Fibroblast of skin of abdomen (primary cell): ENCODE measurements around the gene RBM39. TPM values are rescaled to one million over a fixed set of nuclear protein-coding genes. Genes with fewer than 3 reads are reported as not detected.
"Not testable (repeated sequence)": the region's sequence is repeated elsewhere in the genome, so short reads cannot be mapped to it uniquely, and the experiment has no call there.

Experiments used
- DNase-seq: peaks from one replicate; pipeline ENCODE4 v3.0.0-alpha.2; 2013
- polyA plus RNA-seq, 2 experiments: library from polyadenylated mRNA; unstranded; fragments of 120-200 nt; gene quantifications; one replicate each; pipeline ENCODE4 v1.2.1, GENCODE V29; 2013; ENCODE audit not compliant: insufficient read length in 2 of 2

RBM39 gene
- polyA plus RNA-seq (2013, experiment 1 of 2; ENCODE audit: insufficient read length): 225 TPM
- 189 TPM for polyA plus RNA-seq (2013, experiment 2 of 2; ENCODE audit: insufficient read length)

DNA sequence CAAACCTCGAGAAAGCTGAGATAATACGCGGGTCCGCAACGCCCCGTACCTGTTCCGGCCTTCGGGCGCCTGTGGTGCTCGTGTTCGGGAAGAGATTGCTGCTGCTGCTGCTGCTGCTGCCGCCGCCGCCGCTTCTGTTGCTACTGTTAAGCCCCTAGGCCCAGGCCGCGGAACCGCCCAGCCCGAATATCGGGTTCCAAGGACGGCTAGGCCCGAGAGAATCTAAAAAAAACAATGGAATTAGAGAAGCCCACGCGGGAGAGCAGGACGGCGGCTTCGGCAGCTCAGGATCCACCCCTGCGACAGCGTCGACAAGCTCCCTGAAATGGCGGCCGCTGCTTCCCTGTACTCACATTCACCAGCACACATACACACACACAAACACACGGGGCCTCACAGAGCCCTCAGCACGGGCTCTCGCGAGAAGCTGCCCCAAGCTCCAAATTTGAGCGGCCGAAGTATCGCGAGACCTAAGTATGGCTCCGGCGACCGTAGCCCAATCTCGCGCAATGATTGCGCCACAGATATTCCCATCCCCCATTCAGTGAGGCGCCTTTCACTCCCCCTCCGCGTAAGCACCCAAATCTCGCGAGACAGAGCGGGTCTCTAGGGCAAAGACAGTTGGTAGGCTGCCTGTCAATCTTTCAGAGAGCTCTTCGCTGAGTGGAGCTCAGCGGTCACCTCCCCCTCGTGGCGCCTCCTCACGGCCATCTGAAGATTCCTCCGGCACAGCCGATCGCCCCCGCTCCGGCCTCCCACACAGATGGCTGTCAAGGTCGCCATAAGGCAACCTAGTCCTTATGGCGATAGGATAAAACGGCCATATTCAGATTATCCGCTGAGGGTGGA, at the start of gene RBM39:
TSS of gene RBM39 (minus strand) at position 369 of the 849 bp plus-strand sequence. CDS start 1,386 bp downstream, outside the sequence.
- DNase-seq: peak; percentile 100

DNA sequence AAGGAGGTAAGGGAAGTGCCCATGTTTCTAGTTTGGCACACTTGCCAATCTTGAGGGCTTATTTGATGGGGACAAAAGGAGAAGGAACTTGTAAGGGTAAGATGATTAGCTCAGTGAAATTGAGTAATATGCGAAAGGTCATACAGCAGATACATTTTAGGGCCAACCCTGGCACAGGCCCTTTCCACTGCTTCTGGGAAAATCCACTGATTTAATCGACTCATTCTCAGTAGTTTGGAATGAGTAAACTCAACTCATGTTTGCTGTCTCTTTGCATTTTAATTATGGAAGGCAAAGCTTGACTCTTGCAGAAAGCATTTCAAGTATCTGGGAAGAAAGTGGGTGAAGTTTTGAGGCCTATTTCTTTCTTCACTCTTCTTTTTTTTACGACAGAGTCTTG, 49.8 kb upstream of the RBM39 start:
- peak; percentile 83 for DNase-seq

DNA sequence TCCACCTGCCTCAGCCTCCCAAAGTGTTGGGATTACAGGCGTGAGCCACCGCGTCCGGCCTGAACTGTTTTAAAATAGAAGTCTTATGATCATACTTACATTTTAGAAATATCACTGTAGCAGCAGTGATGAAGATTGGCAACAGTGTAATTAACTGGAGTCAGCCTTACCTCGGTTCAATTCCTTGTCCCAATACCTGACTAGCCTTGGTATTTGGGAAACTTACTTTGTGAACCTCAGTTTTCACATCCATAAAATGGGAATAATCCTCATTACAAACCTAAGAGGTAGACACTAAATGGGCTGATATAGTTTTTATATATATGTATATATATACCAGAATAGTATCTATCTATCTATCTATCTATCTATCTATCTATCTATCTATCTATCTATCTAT, 49.0 kb upstream of the RBM39 start:
- no peak for DNase-seq

DNA sequence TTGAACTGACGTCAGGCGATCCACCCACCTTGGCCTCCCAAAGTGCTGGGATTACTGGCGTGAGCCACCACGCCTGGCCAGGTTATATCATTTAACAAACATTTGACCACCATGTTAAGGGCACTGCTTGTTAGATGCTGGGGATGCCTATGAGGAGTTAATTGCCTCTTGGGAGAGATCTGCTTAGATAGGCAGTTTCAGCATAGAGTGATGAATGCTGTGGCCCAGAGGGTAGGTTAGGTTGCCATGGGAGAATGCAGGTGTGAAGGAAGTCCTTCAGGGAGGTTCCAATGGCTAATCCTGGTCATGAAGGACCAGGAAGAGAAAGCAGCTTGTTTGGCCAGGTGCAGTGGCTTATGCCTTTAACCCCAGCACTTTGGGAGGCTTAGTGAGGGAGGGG, 46.7 kb upstream of the RBM39 start:
- DNase-seq: no peak

DNA sequence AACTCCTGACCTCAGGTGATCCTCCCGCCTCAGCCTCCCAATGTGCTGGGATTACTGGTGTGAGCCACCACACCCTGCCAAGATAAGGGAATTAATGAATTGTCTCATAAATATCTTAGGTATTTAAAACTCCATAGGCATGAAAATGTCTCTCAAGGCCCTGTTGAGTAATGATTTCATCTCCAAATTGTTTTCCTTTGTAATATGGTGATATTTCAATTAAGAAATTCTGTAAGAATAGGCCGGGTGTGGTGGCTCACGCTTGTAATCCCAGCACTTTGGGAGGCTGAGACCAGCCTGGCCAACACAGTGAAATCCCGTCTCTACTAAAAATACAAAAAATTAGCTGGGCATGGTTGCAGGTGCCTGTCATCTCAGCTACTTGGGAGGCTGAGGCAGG, 43.5 kb upstream of the RBM39 start:
- not testable (repeated sequence) for DNase-seq

DNA sequence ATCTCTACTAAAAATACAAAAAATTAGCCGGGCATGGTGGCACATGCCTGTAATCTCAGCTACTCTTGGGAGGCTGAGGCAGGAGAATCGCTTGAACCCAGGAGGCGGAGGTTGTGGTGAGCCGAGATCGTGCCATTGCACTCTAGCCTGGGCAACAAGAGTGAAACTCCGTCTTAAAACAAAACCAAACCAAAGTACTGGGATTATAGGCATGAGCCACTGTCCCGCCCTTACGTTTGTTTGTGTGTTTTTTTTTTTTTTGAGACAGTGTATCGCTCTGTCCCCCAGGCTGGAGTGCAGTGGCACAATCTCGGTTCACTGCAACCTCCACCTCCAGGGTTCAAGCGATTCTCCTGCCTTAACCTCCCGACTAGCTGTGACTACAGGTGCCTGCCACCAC, 41.8 kb upstream of the RBM39 start:
- not testable (repeated sequence) for DNase-seq

DNA sequence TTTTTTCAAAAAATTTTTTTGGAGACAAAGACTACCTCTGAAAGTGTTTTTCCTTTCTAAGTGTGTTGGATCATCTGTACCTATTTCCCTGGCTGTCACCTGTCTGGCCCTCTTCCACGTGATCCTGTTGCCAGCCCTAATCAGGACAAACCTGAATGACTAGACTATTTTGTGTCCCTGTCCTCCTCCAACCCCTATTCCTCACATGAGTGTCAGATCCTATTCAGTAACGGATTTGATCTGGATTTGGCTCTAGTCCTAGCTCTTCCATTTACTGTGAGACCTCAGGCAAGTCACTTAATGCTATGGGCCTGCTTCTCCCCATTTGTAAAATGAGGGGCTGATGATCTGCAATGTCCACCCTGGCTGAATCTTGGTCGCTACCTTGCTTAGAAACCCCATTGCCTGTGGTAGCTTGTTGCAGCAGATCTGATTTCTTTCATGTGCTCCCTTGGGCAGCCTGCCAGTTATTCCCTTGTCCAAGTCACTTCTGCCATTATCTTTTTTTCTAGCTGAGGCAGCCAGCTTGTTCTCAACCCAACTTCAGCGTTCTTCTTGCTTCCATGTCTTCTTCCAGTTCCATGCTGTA, 34.5 kb upstream of the RBM39 start:
- no peak for DNase-seq

DNA sequence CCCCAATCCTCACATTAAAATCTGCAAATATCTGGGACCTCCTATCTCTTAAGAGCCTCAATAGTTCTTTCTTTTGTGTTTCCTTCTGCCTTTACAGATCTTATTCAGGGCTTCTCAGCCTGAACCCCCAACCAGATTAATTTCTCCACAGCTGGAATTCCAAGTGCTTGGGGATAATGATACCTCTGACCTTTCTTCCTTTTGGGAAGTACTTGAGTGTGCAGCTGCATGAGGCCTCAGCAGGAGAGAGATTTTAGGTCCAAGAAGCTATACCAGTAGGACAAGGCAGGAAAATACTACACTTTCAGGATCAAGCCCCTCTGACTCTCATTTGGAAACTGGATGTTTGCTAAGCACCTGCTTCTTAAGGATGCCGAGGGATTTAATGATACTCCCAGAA, 32.3 kb upstream of the RBM39 start:
- no peak for DNase-seq

DNA sequence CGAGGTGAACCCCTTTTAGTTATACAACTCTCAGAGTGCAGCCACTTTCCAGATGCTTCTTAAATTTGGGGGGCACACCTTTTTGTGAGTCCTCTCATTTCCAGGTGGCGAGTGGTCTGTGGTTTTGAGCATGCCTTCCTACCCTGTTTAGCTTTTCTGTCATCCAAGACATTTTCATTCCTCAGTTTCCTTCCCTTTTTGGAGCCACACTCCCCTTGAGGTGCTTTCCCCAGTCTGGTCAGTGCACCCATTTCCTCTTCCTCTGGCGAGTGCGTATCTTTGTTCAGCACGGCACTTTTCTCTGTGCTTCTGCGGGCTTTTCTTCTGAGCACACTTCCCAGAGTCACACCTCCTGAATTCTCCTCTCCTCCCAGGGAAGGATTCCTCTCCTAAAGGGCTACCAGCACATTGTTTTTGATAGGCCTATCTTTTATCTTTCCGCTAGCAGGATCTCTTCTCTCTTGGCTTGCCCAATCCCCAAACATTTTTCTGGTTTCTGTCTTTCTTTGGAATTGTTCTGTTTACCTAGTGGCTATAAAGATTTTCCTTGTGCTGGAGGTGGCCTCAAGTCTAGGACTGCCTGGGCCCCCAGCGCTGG, 31.2 kb upstream of the RBM39 start:
- DNase-seq: no peak

DNA sequence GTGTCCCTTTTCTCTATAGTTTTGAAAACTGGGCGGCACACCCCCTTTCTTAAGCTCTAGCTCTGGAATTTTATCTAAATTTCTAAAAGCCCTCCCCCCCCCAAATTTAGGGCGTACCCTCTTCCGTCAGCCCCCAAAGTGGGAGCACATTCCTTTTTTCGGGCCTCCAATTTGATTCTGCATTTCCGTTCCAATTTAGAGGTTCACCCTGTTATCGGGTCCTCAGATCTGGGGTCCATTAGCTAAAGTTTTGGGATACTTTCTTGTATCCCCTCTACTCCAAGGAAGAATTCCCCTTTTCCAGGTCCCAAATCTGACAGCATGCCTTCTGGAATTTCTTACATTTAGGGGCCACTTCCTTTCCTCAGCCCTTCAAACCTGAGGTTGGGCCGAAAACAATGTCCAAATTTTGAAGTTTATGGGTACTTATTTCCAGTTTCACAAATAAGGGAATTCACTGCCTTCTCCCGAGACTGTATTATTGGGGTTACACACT, 30.6 kb upstream of the RBM39 start:
- DNase-seq: no peak

DNA sequence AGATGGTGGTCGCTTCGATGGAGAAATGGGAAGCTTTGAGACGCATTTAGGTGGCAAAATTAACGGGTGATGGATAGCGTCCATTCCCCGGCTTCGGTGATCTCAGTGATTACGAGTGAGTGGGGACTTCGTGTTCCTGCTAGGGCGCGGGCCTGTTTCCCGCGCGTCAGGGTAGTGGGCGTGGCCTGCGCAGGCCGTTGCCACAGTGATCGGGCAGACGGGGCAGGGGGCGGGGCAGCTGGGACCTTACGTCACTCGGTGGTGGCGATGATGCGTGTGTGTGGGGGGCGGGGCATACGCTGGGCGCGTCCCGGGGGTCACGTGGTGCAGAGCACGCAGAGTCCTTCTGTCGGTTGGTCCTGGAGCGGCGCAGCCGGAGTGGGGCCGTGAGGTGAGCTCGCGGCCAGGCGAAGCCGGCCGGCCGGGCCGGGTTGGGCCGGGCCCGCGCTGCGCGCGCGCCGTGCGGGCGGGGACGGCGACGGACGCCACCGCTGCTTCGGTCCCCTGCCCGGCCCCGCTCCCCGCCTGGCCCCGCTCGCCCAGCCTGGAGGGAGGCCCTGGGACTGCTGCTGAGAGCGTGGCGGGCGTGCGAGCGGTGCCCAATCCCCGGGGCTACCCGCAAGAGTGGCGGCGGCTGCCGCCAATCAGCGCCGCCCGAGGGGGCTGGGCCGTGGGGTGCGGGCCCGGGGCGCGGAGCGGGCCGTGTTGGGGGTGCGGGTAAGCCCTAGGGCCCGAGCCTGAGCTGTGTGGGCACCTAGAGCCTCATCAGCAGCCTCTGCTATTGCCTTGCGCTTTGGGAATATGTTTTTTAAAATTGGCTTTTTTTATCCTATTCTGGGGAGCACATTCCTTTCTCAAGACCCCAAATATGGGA, 29.9 kb upstream of the RBM39 start, which contains the start of gene PHF20:
TSS of gene PHF20 (plus strand) at position 327 of the 874 bp plus-strand sequence. CDS start 29,508 bp downstream, outside the sequence.
- peak; percentile 96 for DNase-seq

DNA sequence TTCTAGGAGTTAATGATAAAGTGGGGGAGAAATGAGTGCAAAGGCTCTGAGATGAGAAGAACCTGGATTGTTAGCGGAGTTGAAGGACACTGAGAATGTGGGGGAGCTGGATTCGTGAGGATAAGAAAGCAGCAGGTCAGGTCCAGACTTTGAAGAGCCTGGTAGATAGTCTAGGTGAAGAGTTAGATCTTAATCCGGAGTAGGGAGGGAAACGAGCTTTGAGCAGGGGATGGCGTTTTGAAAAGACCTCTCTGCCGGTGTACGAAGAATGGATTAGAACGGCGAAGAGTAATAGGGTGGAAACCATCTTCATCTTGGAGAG, 29.3 kb upstream of the RBM39 start:
- DNase-seq: no peak

DNA sequence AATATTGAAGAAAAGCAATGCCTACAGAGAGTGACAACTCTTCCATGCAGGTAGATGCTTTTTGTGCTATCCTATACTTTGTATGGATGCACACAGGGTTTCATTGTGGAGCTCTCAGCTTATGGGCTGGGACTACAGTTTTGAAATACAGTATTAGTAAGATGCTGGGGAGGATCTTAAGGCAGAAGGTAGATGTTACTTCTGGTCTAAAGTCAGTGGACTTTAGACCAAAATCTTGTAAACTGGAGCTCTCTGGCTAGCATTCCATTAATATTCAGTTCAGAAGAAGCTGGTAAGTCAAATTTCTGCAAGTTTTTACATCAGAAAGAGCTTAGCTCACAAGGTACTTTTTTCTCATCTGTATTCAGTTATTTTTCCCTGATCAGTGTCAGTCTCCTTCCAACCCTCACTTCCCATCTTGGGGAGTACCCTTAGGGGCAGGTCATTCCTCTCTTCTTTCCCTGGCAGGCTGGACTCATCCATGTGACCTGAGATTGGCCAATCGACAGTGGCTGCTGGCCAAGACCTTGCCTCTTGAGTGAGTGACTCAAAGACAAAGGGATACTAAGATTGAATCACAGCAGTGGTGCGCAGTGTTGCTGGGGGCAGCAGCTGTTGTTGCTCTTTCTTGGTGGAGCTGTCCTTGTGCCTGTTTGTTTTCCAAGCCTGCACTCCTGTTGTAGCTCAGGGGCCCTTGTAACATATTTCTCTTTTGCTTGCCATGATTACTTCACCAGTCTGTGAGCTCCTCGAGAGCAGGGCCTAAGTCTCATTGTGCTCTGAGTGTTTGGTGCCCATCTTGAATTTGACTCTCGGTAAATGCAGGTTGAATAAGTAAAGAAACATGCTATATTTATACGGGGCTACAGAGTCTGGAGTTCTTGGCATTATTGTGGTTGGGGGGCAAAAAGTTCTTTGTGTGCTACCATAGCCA, 26.9 kb upstream of the RBM39 start:
- peak; percentile 95 for DNase-seq

DNA sequence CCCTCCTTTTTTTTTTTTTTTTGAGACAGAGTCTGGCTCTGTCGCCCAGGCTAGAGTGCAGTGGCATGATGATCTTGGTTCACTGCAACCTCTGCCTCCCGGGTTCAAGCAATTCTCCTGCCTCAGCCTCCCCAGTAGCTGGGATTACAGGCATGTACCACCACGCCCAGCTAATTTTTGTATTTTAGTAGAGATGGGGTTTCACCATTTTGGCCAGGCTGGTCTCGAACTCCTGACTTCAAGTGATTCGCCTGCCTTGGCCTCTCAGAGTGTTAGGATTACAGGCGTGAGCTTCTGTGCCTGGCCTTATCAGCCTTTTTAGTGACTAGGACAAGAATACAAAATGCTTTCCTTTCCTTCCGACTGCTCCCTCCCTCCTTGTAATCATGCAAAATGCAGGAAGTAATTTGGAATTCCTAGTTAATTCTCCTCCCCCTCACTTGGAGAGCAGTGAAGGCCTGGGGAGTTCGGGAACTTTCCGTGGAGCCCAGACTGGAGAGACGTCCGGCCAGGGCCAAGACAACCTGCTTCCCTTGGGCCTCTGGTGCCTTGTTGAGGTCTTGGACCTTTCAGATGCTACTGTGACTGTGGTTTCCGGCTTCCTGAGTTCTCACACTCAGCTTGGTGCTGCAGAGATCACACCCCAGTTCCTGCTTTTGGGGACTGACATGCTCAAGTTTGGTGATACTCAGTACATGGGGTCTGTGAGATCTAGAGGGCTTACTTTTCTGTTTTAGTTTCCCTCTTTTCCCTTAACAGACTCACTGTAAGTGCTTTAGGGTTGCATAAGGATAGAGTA, 25.8 kb upstream of the RBM39 start:
- no peak for DNase-seq

DNA sequence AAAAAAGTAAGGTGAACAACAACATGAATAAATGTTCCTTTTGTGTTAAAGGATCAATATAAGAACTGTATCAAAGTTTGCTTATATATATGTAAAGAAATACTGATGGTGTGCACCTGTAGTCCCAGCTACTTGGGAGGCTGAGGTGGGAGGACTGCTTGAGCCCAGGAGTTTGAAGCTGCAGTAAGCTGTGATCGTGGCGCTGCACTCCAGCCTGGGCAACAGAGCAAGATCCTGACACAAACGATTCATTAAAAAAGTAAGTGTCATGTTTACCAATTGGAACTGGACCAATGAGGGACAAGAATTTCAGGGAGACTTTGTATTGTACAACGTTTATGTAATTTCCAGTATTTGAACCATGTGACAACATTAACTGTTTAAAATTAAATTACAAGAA, 24.8 kb upstream of the RBM39 start:
- no peak for DNase-seq

DNA sequence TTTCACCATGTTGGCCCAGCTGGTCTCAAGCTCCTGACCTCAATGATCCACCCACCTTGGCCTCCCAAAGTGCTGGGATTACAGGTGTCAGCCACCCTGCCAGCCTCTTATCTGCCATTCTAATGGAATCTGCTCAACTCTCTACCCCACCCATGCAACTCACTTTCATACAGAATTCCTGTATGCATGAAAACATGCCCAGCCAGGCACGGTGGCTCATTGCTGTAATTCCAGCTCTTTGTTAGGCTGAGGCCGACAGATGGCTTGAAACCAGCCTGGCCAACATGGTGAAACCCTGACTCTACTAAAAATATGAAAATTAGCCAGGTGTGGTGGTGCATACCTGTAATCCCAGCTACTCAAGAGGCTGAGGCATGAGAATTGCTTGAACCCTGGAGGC, 22.9 kb upstream of the RBM39 start:
- not testable (repeated sequence) for DNase-seq

DNA sequence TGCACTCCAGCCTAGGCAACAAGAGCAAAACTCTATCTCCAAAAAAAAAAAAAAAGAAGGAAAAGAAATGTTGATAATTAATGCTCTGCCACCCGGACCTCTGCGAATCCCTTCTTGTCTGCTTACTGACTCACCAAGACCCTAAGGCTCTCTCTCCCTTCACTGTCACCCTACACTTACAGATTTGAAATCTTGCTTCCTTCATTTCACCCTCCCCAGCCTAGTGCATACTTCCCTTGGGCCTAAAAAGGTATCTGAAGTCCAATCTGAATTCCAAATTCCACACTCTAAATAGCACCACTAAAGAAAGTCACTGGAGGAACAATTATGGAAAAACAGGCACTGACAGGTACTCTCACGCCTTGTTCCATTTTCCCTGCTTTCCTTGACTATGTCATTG, 20.4 kb upstream of the RBM39 start:
- no peak for DNase-seq

DNA sequence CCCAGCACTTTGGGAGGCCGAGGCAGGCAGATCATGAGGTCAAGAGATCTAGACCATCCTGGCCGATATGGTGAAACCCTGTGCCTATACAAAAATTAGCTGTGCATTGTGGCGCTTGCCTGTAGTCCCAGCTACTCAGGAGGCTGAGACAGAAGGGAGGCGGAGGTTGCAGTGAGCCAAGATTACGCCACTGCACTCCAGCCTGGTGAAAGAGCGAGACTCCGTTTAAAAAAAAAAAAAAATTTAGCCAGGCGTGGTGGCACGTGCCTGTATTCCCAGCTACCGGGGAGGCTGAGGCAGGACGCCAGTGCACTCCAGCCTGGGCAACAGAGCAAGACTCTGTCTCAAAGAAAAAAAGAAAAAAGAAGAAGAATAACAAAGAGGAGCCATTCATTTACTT, 19.5 kb upstream of the RBM39 start:
- not testable (repeated sequence) for DNase-seq

DNA sequence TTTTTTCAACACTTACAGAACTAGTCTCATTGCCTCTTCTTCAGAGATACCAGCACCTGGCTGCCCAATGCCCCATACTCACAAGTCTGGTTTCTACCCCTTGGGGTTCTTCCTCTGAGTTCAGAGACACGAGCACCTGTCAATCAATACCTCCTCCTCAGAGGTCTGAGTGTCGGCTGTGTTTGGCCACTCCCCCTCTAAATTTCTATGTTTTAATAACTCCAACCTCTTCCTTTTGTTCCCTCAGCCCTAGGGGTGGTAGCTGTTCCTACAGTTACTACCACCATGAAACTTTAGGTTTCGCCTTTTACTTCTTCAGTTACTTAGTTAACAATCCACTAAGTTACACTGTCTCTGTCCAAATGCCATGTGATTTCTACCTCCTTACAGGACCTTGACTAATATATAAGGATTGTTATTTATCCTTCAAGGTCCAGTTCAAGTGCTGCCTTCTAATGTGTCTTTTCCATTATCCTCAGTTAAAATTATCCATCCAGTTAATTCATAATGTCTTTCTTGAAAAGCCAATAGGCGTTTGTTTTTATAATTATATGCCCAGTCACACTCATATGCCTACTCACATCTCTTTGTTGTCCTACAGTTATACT, 15.1 kb upstream of the RBM39 start:
- no peak for DNase-seq

DNA sequence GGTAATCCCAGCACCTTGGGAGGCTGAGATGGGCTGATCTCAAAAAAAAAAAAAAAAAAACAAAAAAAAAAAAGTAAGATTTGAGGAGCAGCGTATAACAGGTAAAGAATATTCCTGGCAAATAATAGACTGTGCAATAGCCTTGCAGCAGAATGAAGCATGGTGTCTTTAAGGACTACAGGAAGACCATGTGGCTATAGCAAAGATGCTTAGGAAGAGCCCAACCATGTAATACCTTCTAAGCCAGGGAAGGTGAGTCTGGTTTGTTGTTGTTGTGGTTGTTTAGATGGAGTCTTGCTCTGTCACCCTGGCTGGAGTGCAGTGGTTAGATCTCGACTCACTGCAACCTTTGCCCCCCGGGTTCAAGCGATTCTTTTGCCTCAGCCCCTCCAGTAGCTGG, 14.3 kb upstream of the RBM39 start:
- DNase-seq: no peak
